GM10266 (cell line): Measurements from ENCODE around the gene TSEN34.
"Not testable (repeated sequence)": the region's sequence is repeated elsewhere in the genome, so short reads cannot be mapped to it uniquely, and the experiment has no call there.

ENCODE experiments used
- DNase-seq: peaks from one replicate; pipeline ENCODE4 v3.0.0; 2012; ENCODE audit errors: extremely low spot score
- TF ChIP-seq, protein P1 (sequence below): IDR thresholded peaks from 2 replicates; pipeline ENCODE4 v1.5.1; 2012; ENCODE audit warnings: mild to moderate bottlenecking, low read depth; ENCODE audit not compliant: control insufficient read depth, insufficient read depth; ENCODE audit errors: missing control alignments

Gene TSEN34

DNA sequence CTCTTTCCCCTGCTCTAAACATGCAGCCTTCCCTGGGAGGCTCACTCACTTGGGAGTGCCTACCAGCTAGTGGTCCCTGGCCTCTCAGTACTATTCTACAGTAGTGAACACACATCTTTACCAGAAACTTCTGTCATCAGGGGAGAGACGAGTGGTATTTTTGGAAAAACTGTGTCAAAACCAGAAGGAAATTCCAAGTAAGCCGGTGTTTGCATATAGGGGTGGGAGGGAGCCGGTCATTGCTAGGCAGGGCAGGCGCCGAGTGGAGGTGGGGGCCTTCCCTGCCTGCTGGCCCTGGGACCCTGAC is 16.5 kb downstream of the TSEN34 start:
- TF ChIP-seq, protein P1, sequence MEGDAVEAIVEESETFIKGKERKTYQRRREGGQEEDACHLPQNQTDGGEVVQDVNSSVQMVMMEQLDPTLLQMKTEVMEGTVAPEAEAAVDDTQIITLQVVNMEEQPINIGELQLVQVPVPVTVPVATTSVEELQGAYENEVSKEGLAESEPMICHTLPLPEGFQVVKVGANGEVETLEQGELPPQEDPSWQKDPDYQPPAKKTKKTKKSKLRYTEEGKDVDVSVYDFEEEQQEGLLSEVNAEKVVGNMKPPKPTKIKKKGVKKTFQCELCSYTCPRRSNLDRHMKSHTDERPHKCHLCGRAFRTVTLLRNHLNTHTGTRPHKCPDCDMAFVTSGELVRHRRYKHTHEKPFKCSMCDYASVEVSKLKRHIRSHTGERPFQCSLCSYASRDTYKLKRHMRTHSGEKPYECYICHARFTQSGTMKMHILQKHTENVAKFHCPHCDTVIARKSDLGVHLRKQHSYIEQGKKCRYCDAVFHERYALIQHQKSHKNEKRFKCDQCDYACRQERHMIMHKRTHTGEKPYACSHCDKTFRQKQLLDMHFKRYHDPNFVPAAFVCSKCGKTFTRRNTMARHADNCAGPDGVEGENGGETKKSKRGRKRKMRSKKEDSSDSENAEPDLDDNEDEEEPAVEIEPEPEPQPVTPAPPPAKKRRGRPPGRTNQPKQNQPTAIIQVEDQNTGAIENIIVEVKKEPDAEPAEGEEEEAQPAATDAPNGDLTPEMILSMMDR: no peak
- DNase-seq: no peak

DNA sequence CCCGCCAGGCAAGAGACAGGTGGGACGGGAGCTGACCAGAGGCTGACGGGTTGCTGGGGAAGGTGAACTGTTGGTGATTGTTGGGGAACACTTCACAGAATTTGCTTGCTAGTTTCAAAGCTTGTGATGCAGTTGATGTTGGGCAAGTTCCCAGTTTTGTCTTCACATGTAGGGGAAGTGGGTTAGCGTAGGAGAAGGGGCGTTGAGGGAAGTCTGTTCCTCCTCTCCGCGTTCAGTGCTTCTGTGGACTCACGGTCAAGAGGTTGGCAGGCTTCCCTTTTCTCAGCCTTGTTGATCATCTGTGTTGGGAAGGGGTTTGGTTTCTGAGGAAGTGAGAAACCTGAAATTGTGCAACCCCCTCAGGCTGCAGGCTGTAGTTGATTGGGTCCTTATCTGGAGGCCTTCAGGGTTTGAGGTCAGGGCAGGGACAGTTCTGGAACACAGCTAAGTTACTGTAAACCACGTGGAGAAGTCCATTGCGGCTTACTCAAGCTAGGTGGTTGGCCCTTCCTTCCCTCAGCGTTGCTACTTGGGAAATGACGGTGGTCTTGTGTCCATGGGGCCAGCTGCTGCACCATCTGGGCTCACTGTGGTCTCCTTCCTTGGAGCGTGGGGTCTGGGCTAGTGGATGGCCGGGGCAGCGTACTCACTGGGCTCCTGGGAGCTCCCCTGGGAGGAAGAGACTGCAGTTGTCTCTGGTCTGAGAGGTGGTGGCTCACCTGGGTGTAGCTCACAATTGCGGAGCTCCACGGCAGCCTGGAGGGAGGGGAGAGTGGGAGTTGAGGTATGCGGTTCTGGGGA is 17.1 kb downstream of the TSEN34 start:
- DNase-seq: peak; percentile 43
- TF ChIP-seq, protein P1: no peak

DNA sequence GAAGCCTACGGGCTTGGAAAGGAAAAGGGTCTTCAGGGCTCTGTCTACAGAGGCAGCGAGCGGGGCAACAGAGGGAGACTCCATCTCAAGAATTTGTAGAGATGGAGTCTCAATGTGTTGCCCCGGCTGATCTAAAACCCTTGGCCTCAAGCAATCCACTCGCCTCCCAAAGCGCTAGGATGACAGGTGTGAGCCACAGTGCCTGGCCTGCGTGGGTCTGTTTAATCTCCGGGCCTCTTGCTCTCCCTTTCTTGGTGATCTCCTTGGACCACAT is 17.6 kb downstream of the TSEN34 start:
- TF ChIP-seq, protein P1: no peak
- DNase-seq: no peak

DNA sequence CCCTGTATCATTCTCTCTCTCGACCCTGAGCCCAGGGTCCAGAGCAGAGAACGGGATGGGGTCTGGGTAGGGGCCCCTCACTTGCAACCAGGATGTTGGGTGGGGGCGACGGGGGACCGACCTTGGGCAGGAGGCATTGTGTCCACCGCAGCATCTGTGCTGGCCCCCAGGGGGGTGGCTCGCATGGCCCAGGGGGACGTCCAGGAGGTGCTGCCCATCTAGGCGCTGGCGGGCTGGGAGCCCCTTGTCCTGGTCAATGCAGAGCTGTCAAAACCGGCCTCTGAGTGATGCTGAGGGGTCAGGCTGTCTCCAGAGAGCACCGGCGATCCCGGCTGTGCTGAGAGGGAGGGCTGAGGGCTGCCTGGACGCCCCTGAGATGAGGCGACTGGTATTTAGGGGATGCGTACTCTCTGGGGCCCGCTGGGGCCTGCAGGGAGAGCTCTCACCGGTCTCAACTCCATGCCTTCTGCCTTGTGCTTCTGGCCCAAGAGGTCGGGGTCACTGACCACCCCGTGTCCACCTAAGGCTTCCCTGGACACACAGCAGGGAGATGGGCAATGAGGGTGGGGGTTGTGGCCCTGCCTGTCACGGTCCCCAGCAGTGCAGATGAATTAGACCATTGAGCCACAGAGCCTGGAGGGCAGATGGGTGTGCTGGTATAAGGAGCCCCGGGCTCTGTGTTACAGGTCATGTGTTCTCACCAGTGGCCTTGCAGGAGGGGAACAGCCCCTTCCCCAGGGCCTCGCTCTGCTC is 18.1 kb downstream of the TSEN34 start:
- DNase-seq: peak; percentile 7
- TF ChIP-seq, protein P1: no peak

DNA sequence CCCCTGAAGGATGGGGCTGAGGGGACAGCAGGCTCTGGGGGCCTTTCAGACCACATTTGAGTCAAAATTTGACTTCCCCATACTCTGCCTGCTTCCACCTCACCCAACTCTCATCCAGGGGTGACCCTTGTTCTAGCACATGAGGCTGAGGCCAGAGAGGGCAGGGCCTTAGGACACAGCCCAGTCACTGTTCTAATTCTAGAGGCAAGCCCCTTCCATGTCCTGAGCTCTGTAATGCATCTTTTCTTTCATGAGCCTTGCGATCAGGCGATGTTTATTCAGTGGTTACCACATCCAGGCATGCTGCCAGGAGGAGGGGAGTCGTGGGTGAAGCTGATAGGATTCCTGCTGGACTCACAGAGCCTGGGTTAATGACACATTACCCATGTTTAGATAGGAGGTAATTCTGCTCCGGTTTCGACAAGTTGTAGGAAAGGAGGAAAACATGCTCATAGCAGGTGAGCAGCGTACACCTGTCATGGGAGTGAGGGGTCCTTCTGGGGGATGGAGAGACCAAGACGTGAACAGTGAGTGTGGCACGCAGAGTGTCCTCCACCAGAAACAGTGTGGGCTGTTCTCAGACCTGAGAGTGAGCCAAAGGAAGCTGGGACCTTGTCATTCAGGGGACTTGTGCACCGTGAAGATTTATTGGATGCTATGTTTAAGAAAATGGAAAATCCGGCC is 18.8 kb downstream of the TSEN34 start:
- TF ChIP-seq, protein P1: no peak
- DNase-seq: peak; percentile 16

DNA sequence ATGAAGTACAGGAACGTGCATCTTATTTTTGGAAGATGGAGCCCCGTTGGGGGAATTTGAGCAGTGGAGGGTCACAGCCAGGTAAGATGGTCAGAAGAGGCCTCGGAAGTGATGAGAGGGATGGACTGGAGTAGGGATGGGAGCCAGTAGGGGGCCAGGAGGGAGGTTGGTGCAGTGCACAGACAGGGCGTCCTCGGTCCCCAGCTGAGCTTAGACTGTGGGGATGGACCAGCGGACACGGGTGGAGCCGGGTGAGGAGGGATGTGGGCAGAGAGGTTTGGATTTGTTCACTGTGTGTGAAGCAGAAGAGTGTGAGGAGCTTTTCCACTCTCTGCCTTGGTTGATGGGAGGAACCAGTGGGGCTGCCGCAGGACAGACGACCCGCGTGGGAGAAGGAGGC is 20.1 kb downstream of the TSEN34 start:
- TF ChIP-seq, protein P1: no peak
- DNase-seq: no peak

DNA sequence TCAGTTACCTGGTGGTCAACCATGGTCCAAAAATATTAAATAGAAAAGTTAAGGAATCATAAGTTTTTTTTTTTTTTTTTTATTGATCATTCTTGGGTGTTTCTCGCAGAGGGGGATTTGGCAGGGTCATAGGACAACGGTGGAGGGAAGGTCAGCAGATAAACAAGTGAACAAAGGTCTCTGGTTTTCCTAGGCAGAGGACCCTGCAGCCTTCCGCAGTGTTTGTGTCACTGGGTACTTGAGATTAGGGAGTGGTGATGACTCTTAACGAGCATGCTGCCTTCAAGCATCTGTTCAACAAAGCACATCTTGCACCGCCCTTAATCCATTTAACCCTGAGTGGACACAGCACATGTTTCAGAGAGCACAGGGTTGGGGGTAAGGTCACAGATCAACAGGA is 23.1 kb downstream of the TSEN34 start:
- DNase-seq: not testable (repeated sequence)

DNA sequence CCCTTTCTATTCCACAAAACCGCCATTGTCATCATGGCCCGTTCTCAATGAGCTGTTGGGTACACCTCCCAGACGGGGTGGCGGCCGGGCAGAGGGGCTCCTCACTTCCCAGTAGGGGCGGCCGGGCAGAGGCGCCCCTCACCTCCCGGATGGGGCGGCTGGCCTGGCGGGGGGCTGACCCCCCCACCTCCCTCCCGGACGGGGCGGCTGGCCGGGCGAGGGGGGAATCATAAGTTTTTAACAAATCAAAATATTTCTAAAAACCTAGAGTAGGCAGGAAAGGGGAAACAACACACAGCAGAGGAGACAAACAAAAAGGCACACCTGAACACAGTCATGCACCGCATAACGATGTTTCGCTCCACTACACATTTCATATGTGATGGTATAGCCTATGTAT is 23.6 kb downstream of the TSEN34 start:
- not testable (repeated sequence) for DNase-seq
